ENCODE measurements around the gene FGD5.

GRCh38 chr3:14862661-14863230 lies 44.0 kb downstream of the FGD5 start:
- TF ChIP-seq CTCF (IDR thresholded peaks at IDR 0.05), result no peak
- no peak for TF ChIP-seq EP300 (IDR thresholded peaks at IDR 0.05)

Measured in stomach (tissue), 4 donors.